DMS79 treated with DMSO at 0.1 percent for 48 hours (cell line): ENCODE results near the gene IL1RN.

ENCODE experiments used
- DNase-seq: peaks from one replicate; lab custom pipeline; 2025; lab: John Stamatoyannopoulos, UW

IL1RN gene

GRCh38 chr2:113129519-113130078 is 2.2 kb downstream of the IL1RN start:
- no peak for DNase-seq

GRCh38 chr2:113131352-113132185 is 4.2 kb downstream of the IL1RN start:
- no peak for DNase-seq

GRCh38 chr2:113132414-113133021 is 5.1 kb downstream of the IL1RN start:
- no peak for DNase-seq

GRCh38 chr2:113133704-113134598 is 6.6 kb downstream of the IL1RN start:
- DNase-seq: no peak

- no peak for DNase-seq
These were observed 7.3 kb downstream of the IL1RN start for GRCh38 chr2:113134717-113135116.

GRCh38 chr2:113135317-113135716 is 7.9 kb downstream of the IL1RN start:
- DNase-seq: no peak

GRCh38 chr2:113136828-113137775 is 9.7 kb downstream of the IL1RN start:
- peak; percentile 39 for DNase-seq

- DNase-seq: no peak
These were observed 10.4 kb downstream of the IL1RN start for GRCh38 chr2:113137827-113138226.

GRCh38 chr2:113138428-113139322 is 11.3 kb downstream of the IL1RN start:
- peak; percentile 66 for DNase-seq

GRCh38 chr2:113141451-113141850 is 14.1 kb downstream of the IL1RN start:
- no peak for DNase-seq

GRCh38 chr2:113142290-113142689 is 14.9 kb downstream of the IL1RN start:
- no peak for DNase-seq

- DNase-seq: no peak
These were observed 16.9 kb downstream of the IL1RN start for GRCh38 chr2:113144259-113144658.

- DNase-seq: no peak
These were observed 21.5 kb downstream of the IL1RN start for GRCh38 chr2:113148606-113149552.

- DNase-seq: no peak
These were observed 22.3 kb downstream of the IL1RN start for GRCh38 chr2:113149553-113150257.

- no peak for DNase-seq
These were observed 22.8 kb downstream of the IL1RN start for GRCh38 chr2:113150258-113150601.

- DNase-seq: no peak
These were observed 27.9 kb downstream of the IL1RN start for GRCh38 chr2:113155331-113155730.

GRCh38 chr2:113156278-113157117 is 29.1 kb downstream of the IL1RN start:
- DNase-seq: no peak
